WTC11 (cell line): ENCODE data around the gene NRXN3. TPM values are rescaled to one million over a fixed set of nuclear protein-coding genes. Genes with fewer than 3 reads are reported as not detected.

Source experiments
- ATAC-seq: fragments of 200-7000 bp; cut with Tn5 transposase; 2 replicates; pipeline ENCODE4 v1.10.0; 2021; ENCODE audit warnings: mild to moderate bottlenecking, moderate library complexity
- CTCF ChIA-PET: fragments of 300-600 bp; sonication (Branson Sonifier 250); formaldehyde crosslinking; loops from one replicate; lab custom pipeline; 2021; ENCODE audit warnings: antibody characterized with exemption; lab: Charles Lee
- POLR2A ChIA-PET: fragments of 350-600 bp; sonication (Branson Sonifier 250); formaldehyde crosslinking; loops from one replicate; lab custom pipeline; 2021; ENCODE audit warnings: antibody characterized with exemption; lab: Charles Lee
- DNase-seq: peaks from one replicate; pipeline ENCODE4 v3.0.0; 2021; ENCODE audit warnings: low spot score
- H3K27ac Mint-ChIP-seq: 2 replicates; pipeline ENCODE4 v1.8.0; 2021; ENCODE audit warnings: mixed read lengths
- H3K27me3 Mint-ChIP-seq: 2 replicates; pipeline ENCODE4 v1.8.0; 2021; ENCODE audit warnings: low read depth, mild to moderate bottlenecking, moderate library complexity, mixed read lengths
- H3K36me3 Mint-ChIP-seq: 2 replicates; pipeline ENCODE4 v1.8.0; 2021; ENCODE audit warnings: mixed read lengths
- H3K4me1 Mint-ChIP-seq: 2 replicates; pipeline ENCODE4 v1.8.0; 2022; ENCODE audit warnings: mixed read lengths
- H3K4me3 Mint-ChIP-seq: 2 replicates; pipeline ENCODE4 v1.8.0; 2021; ENCODE audit warnings: mild to moderate bottlenecking, moderate library complexity, mixed read lengths
- H3K9me3 Mint-ChIP-seq: 2 replicates; pipeline ENCODE4 v1.8.0; 2021; ENCODE audit warnings: mixed read lengths
- AR ChIP-seq: fragments of 250-450 bp; sonication (Bioruptor Pico); IDR thresholded peaks from 2 replicates; pipeline ENCODE4 v1.9.0; 2021; ENCODE audit warnings: mild to moderate bottlenecking
- ATF6 ChIP-seq: sonication (generic); formaldehyde crosslinking; IDR thresholded peaks from 2 replicates; pipeline ENCODE4 v1.8.1; 2023; ENCODE audit warnings: mild to moderate bottlenecking, missing genetic modification reagents
- ELF4 ChIP-seq: sonication (generic); formaldehyde crosslinking; IDR thresholded peaks from 2 replicates; pipeline ENCODE4 v1.8.1; 2022; ENCODE audit warnings: low read depth, mild to moderate bottlenecking, moderate library complexity, missing genetic modification reagents
- ESRRA ChIP-seq: sonication (generic); formaldehyde crosslinking; IDR thresholded peaks from 2 replicates; pipeline ENCODE4 v1.8.1; 2022; ENCODE audit warnings: mild to moderate bottlenecking, missing genetic modification reagents, borderline replicate concordance
- NFATC4 ChIP-seq: fragments of 250-450 bp; sonication (Bioruptor Pico); IDR thresholded peaks from 2 replicates; pipeline ENCODE4 v1.9.0; 2021; ENCODE audit warnings: mild to moderate bottlenecking
- NFE2L1 ChIP-seq: sonication (generic); formaldehyde crosslinking; IDR thresholded peaks from 2 replicates; pipeline ENCODE4 v1.8.1; 2023; ENCODE audit warnings: missing genetic modification reagents
- NFYB ChIP-seq: sonication (generic); formaldehyde crosslinking; conservative IDR thresholded peaks from 2 replicates; pipeline ENCODE4 v1.8.0; 2022; ENCODE audit warnings: low read depth, missing genetic modification reagents
- NR2C2 ChIP-seq: sonication (generic); formaldehyde crosslinking; IDR thresholded peaks from 2 replicates; pipeline ENCODE4 v1.8.0; 2022; ENCODE audit warnings: mild to moderate bottlenecking, missing genetic modification reagents
- OVOL2 ChIP-seq: fragments of 250-450 bp; sonication (Bioruptor Pico); IDR thresholded peaks from 2 replicates; pipeline ENCODE4 v1.9.0; 2021; ENCODE audit warnings: mild to moderate bottlenecking, borderline replicate concordance
- ZNF121 ChIP-seq: sonication (generic); formaldehyde crosslinking; IDR thresholded peaks from 2 replicates; pipeline ENCODE4 v1.8.0; 2023; ENCODE audit warnings: missing genetic modification reagents
- total RNA-seq: library from RNA; stranded (reverse); gene quantifications from 3 replicates; pipeline ENCODE4 v1.2.3, GENCODE V29; 2021
- TF ChIP-seq, protein P1 (sequence below): fragments of 250-450 bp; sonication (Bioruptor Pico); IDR thresholded peaks from 2 replicates; pipeline ENCODE4 v1.9.0; 2021; ENCODE audit warnings: mild to moderate bottlenecking, borderline replicate concordance
- TF ChIP-seq, protein P2 (sequence below): sonication (generic); formaldehyde crosslinking; IDR thresholded peaks from 2 replicates; pipeline ENCODE4 v1.8.0; 2022; ENCODE audit warnings: mild to moderate bottlenecking, missing genetic modification reagents
- TF ChIP-seq, protein P3 (sequence below): fragments of 250-450 bp; sonication (Bioruptor Pico); IDR thresholded peaks from 2 replicates; pipeline ENCODE4 v1.9.0; 2021; ENCODE audit warnings: moderate library complexity, mild to moderate bottlenecking, inconsistent platforms, borderline replicate concordance
- TF ChIP-seq, protein P4 (sequence below): sonication (generic); formaldehyde crosslinking; conservative IDR thresholded peaks from 2 replicates; pipeline ENCODE4 v1.8.1; 2023; ENCODE audit warnings: mild to moderate bottlenecking, low read depth, missing genetic modification reagents, moderate library complexity
- TF ChIP-seq, protein P5 (sequence below): sonication (generic); formaldehyde crosslinking; IDR thresholded peaks from 2 replicates; pipeline ENCODE4 v1.8.0; 2022; ENCODE audit warnings: mild to moderate bottlenecking, missing genetic modification reagents

Gene NRXN3
- total RNA-seq, 1 experiment from 2014 or later, result 3.0 TPM

GRCh38 chr14:78398216-78398615 lies 228.0 kb downstream of the NRXN3 start:
- ATAC-seq (no peak), DNase-seq (no peak)
- ChIA-PET POLR2A (no interaction called here), CTCF (no interaction called here)
- H3K4me1 Mint-ChIP-seq, result peaks cover 5% of the 10 kb centered on the region
- H3K27ac Mint-ChIP-seq, result no peak overlapping the region
- no peaks in the 10 kb centered on the region for H3K36me3 Mint-ChIP-seq
- H3K9me3 Mint-ChIP-seq, result no peaks in the 10 kb centered on the region
- H3K4me3 Mint-ChIP-seq, result no peak overlapping the region
- no peak for TF ChIP-seq ELF4 (CRISPR knock-in tag)
- TF ChIP-seq ZNF121, result no peak
- no peak for TF ChIP-seq NFE2L1
- TF ChIP-seq, protein P1, sequence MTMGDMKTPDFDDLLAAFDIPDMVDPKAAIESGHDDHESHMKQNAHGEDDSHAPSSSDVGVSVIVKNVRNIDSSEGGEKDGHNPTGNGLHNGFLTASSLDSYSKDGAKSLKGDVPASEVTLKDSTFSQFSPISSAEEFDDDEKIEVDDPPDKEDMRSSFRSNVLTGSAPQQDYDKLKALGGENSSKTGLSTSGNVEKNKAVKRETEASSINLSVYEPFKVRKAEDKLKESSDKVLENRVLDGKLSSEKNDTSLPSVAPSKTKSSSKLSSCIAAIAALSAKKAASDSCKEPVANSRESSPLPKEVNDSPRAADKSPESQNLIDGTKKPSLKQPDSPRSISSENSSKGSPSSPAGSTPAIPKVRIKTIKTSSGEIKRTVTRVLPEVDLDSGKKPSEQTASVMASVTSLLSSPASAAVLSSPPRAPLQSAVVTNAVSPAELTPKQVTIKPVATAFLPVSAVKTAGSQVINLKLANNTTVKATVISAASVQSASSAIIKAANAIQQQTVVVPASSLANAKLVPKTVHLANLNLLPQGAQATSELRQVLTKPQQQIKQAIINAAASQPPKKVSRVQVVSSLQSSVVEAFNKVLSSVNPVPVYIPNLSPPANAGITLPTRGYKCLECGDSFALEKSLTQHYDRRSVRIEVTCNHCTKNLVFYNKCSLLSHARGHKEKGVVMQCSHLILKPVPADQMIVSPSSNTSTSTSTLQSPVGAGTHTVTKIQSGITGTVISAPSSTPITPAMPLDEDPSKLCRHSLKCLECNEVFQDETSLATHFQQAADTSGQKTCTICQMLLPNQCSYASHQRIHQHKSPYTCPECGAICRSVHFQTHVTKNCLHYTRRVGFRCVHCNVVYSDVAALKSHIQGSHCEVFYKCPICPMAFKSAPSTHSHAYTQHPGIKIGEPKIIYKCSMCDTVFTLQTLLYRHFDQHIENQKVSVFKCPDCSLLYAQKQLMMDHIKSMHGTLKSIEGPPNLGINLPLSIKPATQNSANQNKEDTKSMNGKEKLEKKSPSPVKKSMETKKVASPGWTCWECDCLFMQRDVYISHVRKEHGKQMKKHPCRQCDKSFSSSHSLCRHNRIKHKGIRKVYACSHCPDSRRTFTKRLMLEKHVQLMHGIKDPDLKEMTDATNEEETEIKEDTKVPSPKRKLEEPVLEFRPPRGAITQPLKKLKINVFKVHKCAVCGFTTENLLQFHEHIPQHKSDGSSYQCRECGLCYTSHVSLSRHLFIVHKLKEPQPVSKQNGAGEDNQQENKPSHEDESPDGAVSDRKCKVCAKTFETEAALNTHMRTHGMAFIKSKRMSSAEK (CRISPR knock-in tag), result no peak
- TF ChIP-seq OVOL2, result no peak
- TF ChIP-seq NFYB (CRISPR knock-in tag), result no peak
- no peak for TF ChIP-seq ESRRA (CRISPR knock-in tag)
- TF ChIP-seq ATF6 (CRISPR knock-in tag), result no peak
- TF ChIP-seq, protein P2, sequence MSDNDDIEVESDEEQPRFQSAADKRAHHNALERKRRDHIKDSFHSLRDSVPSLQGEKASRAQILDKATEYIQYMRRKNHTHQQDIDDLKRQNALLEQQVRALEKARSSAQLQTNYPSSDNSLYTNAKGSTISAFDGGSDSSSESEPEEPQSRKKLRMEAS (CRISPR knock-in tag), result no peak
- TF ChIP-seq, protein P3, sequence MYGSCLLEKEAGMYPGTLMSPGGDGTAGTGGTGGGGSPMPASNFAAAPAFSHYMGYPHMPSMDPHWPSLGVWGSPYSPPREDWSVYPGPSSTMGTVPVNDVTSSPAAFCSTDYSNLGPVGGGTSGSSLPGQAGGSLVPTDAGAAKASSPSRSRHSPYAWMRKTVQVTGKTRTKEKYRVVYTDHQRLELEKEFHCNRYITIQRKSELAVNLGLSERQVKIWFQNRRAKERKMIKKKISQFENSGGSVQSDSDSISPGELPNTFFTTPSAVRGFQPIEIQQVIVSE (CRISPR knock-in tag), result no peak
- no peak for TF ChIP-seq NR2C2 (CRISPR knock-in tag)
- TF ChIP-seq, protein P4, sequence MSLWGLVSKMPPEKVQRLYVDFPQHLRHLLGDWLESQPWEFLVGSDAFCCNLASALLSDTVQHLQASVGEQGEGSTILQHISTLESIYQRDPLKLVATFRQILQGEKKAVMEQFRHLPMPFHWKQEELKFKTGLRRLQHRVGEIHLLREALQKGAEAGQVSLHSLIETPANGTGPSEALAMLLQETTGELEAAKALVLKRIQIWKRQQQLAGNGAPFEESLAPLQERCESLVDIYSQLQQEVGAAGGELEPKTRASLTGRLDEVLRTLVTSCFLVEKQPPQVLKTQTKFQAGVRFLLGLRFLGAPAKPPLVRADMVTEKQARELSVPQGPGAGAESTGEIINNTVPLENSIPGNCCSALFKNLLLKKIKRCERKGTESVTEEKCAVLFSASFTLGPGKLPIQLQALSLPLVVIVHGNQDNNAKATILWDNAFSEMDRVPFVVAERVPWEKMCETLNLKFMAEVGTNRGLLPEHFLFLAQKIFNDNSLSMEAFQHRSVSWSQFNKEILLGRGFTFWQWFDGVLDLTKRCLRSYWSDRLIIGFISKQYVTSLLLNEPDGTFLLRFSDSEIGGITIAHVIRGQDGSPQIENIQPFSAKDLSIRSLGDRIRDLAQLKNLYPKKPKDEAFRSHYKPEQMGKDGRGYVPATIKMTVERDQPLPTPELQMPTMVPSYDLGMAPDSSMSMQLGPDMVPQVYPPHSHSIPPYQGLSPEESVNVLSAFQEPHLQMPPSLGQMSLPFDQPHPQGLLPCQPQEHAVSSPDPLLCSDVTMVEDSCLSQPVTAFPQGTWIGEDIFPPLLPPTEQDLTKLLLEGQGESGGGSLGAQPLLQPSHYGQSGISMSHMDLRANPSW (CRISPR knock-in tag), result no peak
- no peak for TF ChIP-seq NFATC4 (CRISPR knock-in tag)
- H3K27me3 Mint-ChIP-seq, result no peaks in the 10 kb centered on the region; the same call in 1 of the 2 replicates

DNA sequence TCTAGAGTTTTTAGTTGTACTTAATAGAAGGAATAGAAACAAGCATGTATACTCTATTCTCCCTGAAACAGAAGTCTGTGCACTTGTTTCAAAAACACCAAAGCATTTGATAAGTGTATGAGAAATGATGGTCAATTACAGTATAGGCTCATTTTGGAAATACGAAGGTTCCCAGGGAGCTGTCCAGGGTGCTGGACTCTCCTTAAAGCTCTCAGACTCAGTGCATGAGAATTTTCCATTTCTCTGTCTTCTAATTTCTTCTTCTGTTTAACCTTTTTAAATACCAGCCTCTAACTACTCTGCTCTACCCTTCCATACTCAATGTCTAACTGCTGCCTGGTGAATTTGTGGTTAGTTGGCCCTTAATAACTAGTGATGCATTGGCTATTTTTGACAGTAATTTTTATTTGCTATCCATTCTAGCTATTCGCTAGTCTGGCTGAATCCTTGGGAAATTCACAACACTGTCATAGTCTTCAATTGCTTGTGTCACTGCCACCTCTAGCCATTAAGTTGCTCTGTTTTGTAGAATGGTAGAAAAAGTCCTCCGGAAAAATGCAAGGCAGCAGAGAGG lies 229.2 kb downstream of the NRXN3 start:
- TF ChIP-seq, protein P5, sequence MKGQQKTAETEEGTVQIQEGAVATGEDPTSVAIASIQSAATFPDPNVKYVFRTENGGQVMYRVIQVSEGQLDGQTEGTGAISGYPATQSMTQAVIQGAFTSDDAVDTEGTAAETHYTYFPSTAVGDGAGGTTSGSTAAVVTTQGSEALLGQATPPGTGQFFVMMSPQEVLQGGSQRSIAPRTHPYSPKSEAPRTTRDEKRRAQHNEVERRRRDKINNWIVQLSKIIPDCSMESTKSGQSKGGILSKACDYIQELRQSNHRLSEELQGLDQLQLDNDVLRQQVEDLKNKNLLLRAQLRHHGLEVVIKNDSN, result peak; percentile 16; the same call in 1 of the 2 replicates
- no peak for TF ChIP-seq AR (CRISPR knock-in tag)
- Mint-ChIP-seq H3K4me3 (no peak overlapping the region), H3K9me3 (no peaks in the 10 kb centered on the region), H3K27me3 (no peaks in the 10 kb centered on the region; the same call in 1 of the 2 replicates), H3K4me1 (peaks cover 17% of the 10 kb centered on the region), H3K27ac (no peak overlapping the region), H3K36me3 (no peaks in the 10 kb centered on the region)
- ChIA-PET POLR2A (interaction anchor here (1.0 kb wide), 1 partner anchor 19 kb away, joined by 5 read pairs; no protein-coding TSS in a partner anchor), CTCF (interaction anchor here (1.2 kb wide), 1 partner anchor 236 kb away, joined by 4 read pairs; no protein-coding TSS in a partner anchor)
- ATAC-seq (0 out of 2 replicates have a peak, but pooled peaks have one; percentile 36), DNase-seq (peak; percentile 52)
